ENCODE data around the gene BAIAP2.

GRCh38 chr17:81128338-81128737, 93.4 kb downstream of the BAIAP2 start:
- no peak for TF ChIP-seq CTCF (IDR thresholded peaks at IDR 0.05)
- no peak for TF ChIP-seq POLR2A (IDR thresholded peaks at IDR 0.05)
